Ovary (tissue), 3 donors: ENCODE data around the gene CUL9.

Experiments
- CTCF ChIP-seq, 3 donors: fragments of 450-650 bp in 2 of 3; fragments of 200-600 bp in 1 of 3; IDR thresholded peaks; one replicate each; pipeline versions ENCODE4 v1.5.1 to v1.8.0; 2016 to 2022; ENCODE audit warnings: antibody characterized with exemption in 3 of 3, mild to moderate bottlenecking in 1 of 3
- EP300 ChIP-seq: sonication (generic); formaldehyde crosslinking; IDR thresholded peaks from one replicate; pipeline ENCODE4 v1.6.1; 2017; ENCODE audit warnings: antibody characterized with exemption
- POLR2A ChIP-seq: fragments of 450-650 bp; IDR thresholded peaks from one replicate; pipeline ENCODE4 v1.6.1; 2017; ENCODE audit warnings: antibody characterized with exemption, mild to moderate bottlenecking, moderate library complexity
- donor health status: DM: no; HTN: no; CAD: no.

GRCh38 chr6:43143235-43144128 is 38.5 kb upstream of the CUL9 start:
- TF ChIP-seq CTCF (IDR thresholded peaks at IDR 0.05) (peak; percentile 96 to 99 (median 98)), POLR2A (no peak), EP300 (no peak)
